H1 (cell line): ENCODE measurements around the gene CPED1. TPM values are rescaled to one million over a fixed set of nuclear protein-coding genes. Genes with fewer than 3 reads are reported as not detected.

Experiments
- KDM4A ChIP-seq: IDR thresholded peaks from one replicate; pipeline ENCODE4 v1.7.1; 2012; ENCODE audit warnings: low read depth, mild to moderate bottlenecking, moderate library complexity, low read length, inconsistent platforms; ENCODE audit not compliant: severe bottlenecking
- polyA plus RNA-seq, 7 experiments: library from polyadenylated mRNA; depleted of rRNA in 3 of 7; stranded (reverse) in 5 of 7; unstranded in 2 of 7; fragments of >200 nt in 5 of 7; fragments of 200-250 nt in 2 of 7; gene quantifications; 1 replicate in 5 of 7; 2 replicates in 1 of 7; 4 replicates in 1 of 7; pipeline versions ENCODE4 v1.2.1 to v1.2.3, GENCODE V29; 2011 to 2013; ENCODE audit warnings: missing spikeins in 2 of 7, mixed read lengths in 2 of 7
- total RNA-seq: library from RNA; stranded (reverse); fragmentation: NEBNext Ultra II Directional; extraction: Animal tissue kit (Norgen Biotek cat#: 25700); gene quantifications from 2 replicates; pipeline ENCODE4 v1.2.1, GENCODE V29; 2021

CPED1 gene
- total and polyA plus RNA-seq, 2 of the 8 experiments (the other 6 are each of a cell fraction or from before 2014, with no cell fraction given), result 0.08 to 0.39 TPM

GRCh38 chr7:121198502-121198901 is 210.0 kb downstream of the CPED1 start (continued):
- no peak for TF ChIP-seq KDM4A
